HG02642 (cell line): Measurements from ENCODE around the gene LCOR.

Source experiments
- ATAC-seq: cut with Tn5 transposase; IDR thresholded peaks from one replicate; pipeline ENCODE4 v1.9.1; 2021; ENCODE audit warnings: mild to moderate bottlenecking; ENCODE audit not compliant: unreplicated experiment, poor library complexity

LCOR gene

DNA sequence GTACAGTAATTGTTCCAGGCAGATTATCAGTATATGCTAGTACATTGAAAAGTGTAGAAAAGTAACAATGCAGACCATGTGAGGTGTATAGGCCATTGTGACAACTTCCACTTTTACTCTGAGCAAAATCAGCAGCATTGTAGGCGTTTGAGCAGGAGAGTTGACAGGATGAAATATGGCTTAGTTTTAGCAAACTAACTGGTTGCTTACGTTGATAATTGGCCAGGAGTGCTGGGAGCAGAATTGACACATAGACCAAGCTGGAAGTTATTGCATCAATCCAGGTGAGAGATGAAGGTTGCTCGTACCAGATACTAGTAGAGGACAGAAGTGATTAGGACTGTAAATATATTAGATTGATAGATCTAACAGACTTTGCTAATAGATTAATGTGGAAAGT lies 46.0 kb downstream of the LCOR start:
- no peak for ATAC-seq

DNA sequence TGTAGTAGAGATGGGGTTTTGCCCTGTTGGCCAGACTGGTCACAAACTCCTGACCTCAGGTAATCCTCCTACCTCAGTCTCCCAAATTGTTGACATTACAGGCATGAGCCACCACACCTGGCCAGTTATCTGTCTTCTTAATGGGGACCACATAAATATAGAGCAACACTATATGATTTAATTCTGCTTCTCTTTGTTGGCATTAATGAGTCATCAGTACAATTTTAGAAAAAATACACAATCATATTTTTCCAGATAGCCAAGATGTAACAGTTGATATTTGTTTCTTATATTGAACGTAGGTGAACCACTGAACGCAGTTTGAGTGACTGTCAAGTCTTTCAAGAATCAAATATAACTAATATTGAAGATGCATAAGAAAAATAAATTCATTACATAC lies 48.5 kb downstream of the LCOR start:
- ATAC-seq, result no peak

DNA sequence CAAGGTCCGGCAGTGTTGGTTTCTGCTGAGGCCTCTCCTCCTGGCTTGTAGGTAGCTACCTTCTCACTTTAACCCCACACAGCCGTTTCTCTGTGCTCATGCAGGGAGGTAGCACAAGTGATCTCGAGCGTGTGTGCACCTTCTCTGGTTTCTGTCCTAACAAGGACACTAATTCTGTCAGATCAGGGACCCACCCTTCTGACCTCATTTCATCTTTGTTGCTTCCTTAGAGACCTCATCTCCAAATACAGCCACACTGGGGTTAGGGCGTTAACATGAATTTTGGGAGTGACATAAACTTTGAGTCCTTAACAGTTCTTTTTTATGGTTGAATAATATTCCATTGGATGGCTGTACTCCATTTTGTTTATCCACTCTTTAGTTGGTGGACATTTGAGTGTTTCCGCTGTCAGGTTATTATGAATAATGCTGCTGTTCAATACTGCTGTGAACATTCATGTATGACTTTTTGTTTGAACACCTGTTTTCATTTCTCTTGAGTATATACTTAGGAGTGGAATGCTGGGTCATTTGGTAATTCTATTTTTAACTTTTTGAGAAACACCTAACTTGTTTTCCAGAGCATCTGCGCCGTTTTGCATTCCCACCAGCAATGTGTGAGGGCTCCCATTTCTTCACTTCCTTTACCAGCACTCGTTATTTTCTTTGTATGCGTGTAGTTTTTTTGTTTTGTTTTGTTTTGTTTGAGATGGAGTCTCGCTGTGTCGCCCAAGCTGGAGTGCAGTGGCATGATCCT lies 57.5 kb downstream of the LCOR start:
- no peak for ATAC-seq

DNA sequence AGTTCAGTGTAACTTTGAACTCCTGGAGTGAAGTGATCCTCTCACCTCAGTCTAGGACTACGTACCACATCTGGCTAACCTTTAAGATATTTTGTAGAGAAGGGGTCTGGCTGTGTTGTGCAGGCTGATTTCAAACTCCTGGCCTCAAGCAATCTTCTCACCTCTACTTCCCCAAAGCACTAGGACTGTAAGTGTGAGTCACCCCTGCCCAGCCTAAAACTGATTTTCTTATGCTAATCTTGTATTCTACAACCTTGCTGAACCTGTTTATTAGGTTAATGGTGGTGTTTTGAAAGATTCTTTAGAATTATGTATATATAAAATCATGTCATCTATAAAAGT lies 58.0 kb downstream of the LCOR start:
- ATAC-seq, result no peak

DNA sequence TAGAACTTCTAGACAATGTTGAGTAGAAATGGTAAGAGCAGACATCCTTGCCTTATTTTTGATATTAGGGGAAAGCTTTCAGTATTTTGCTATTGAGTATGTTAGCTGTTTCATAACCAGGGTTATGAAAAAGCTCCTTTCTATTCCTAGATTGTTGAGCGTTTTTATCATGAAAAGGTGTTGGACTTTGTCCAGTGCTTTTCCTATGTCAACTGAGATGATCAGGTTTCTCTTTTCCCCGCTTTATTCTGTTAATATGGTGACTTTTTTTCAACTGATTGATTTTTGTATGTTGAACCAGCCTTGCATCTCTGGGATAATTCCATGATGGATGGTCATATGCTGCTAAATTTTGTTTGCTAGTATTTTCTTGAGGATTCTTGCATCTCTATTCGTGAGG lies 58.5 kb downstream of the LCOR start:
- ATAC-seq, result no peak

DNA sequence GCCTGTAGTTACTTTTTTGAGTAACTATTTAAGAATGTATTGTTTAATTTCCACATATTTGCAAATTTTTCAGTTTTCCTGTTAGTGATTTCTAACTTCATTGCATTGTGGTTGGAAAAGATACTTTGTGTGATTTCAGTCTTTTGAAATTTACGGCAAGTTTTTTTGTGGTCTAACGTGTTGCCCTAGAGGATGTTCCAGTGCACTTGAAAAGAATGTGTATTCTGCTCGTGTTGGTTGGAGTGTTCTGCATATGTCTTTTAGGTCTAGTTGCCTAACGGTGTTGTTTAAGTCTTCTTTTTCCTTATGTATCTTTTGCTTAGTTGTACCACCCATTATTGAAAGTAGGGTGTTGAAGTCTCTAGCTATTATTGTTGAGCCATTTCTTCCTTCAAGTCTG lies 59.7 kb downstream of the LCOR start:
- ATAC-seq, result no peak

DNA sequence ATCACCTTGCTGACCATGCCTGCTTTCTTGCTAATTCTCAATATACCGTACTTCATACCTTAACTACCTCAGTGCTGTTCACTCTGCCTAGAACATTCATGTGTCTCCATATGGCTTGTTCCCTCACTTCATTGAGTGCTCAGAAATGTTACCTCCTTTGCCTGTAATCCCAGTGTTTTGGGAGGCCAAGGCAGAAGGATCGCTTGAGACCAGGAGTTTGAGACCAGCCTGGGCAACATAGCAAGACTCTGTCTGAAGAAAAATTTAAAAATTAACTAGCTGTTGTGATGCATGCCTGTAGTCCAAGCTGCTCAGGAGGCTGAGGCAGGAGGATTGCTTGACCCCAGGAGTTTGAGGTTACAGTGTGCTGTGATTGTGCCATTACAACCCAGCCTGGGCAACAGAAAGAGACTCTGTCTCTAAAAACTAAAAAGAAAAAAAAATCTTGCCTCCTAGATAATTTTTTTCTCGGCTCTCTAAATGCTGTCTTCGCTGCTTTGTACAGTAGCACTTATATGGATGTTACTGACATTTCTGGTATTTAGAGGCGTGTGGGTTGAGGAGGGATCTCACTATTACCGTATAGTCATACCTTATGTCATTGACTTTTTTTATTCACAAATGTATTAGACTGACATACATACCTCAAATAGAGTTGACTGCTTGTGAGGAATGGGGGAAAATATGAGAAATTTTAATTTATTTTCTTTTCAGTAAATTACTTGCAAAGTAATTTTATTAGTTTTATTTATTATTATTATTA lies 63.7 kb downstream of the LCOR start:
- ATAC-seq, result no peak

DNA sequence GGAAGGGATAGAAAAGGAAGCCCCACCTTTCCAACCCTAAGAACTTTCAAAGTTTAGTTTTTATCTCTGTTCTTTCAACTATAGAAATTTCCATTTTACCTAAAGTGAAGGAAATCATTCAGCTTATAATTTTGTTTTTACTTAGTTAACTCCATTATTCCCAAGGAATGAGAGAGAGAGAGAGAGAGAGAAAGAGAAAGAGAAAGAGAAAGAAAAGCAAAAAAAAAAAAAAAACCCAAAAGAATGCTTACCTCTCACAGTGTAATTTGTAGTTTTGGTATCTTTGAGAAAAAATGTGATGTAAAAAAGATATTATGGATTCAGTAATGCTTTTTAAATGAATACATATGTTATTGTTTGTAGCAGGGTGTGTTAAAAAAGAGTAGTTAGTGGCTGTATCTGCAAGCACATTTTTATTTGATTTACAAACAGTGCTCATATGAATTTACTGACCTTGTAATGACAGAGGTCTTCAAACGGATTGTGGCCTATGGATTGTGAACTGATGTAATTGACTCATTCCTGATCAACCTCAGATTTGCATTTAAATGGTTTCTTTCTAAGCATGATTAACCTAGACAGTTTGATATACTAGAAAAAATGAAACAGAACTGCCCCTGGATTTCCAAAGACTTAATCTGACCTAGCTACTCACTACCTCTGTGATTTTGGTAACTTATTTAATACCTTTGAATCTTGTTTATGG lies 64.9 kb downstream of the LCOR start:
- ATAC-seq, result no peak

DNA sequence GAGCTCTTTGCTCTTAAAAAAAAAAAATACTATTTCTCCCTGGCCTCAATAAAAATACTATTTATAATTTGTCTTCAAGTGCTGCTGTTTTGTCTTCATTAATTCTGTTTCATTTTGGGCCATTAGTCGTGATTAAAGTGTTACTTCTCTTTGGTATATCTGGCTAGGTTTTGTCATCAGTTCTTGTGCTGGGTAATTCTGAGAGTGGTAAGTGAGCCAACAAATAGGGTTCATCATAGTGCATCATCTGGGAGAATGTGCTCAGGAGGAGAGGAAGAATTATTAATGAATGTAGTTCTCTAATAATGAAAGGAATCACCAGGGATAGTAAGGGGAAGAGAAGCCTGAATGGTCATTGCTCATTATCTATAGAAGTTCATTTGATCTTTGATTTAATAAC lies 70.0 kb downstream of the LCOR start:
- no peak for ATAC-seq

DNA sequence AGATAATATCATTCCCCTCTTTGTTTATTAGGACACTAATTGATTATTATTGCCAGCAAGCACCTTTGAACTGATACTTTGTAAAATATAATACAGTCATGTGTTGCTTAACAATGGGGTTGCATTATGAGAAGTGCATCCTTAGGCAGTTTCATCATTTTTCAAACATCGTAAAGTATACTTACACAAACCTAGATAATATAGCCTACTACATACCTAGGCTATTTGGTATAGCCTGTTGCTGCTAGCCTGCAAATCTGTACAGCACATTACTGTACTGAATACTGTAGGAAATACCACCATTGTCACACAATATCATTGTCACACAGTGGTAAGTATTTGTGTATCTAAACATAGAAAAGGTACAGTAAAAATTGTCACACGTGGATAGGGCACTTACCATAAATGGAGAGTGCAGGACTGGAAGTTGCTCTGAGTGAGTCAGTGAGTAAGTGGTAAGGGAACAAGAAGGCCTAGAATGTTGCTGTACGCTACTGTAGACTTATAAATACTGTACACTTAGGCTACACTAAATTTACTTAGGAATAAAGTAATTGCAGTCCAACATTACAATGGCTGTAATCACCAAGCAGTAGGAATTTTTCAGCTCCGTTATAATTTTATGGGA lies 70.7 kb downstream of the LCOR start:
- ATAC-seq, result no peak

DNA sequence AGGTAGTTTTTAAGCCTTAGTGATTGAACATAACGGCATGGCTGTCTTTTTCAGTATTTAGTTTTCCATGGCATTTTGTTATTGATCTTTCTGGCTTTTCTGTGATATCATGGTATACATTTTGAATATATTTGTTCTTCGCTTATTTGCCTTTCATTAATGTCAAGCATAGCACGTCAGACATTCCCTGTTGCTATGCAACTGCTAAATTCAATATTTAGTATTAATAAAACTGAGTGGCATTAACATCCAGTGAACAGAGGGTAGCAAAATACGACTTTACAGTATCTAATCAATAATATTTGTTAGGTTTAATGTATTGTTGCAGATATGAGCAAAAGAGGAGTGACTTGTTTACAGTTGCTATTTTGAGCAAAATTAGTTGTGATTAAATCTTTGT lies 72.5 kb downstream of the LCOR start:
- ATAC-seq, result no peak

DNA sequence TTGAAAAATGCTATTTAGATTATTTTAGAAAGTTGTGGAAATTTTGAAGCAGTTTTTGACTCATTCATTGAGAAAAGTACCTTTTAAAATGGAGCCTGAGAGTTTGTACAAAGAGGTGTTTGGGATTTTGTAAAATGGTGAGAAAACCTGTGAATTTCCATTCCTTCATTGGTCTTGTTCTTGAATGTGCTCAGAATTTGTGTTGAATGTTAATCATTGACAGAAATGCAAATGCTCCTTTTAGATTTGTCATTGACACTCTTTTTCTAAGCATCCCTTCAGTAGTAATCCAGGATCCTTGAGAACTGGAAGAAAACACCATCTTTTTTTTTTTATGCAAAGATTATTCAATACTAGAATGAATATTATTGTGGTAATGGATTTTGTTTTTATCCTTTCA lies 74.8 kb downstream of the LCOR start:
- ATAC-seq, result no peak

DNA sequence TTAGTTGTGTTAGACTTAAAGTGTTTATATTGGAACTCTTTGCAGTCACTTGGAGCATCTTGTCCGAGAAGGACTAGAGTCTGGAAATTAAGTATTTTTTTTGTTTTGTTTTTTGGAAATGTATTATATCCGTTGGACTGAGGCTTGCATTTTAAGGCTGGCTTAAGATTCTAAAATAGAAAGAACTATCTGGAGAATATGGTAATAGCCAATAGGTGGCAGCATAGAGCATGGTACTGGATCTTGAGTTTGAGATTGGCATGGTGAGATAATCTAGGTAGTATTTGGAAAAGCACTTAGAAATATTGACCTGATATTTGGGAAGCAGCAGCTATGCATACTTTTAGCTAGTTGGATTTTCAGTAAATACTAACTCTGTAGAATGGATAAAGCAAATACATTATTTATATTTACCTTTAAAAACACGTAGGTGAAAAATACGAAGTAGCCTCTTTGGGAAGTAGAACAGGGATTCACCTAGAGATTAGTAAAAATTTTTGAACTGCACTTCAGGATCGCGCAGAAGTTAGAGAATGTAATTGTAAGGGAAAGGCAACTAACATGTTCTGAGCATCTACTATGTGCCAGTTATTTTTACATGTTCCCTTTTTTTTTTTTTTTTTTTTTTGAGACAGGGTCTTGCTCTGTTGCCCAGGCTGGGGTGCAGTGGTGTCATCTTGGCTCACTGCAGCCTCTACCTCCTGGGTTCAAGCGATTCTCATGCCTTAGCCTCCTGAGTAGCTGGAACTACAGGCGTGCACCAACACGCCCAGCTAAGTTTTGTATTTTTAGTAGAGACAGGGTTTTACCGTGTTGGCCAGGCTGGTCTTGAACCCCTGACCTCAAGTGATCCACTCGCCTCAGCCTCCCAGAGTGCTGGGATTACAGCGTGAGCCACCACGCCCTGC lies 78.6 kb downstream of the LCOR start:
- no peak for ATAC-seq

DNA sequence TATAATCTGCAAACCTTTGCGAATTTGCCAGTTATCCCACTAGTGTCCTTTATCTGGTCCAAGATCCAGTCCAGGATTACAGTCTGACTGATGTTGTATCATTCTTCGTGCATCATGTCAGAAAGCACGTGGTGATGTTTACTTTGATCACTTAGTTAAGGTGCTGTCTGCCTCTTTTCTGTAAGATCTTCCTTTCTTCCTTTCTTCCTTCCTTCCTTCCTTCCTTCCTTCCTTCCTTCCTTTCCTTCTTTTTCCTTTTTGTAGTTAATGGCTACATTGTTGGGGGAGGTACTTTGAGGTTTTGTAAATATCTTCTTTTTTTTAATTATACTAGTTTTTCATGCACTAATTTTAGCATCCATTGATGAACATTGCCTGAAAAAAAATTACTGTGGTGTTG lies 80.3 kb downstream of the LCOR start:
- ATAC-seq, result no peak

DNA sequence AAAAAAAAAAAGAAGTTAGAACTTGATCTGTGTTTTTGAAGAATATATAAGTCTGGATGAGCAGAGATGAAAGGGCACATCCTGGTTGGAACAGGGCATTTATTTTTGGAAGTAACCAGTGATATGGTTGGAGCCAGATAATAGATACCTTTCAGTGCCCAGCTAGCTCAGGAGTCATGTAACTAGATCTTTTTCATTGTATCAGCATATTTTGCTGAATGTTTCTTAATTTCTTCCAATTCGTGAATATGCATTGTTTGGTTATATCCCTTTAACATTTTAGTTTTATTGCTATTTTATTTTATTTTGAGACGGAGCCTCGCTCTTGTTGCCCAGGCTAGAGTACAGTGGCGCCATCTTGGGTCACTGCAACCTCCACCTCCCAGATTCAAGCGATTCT lies 81.8 kb downstream of the LCOR start:
- ATAC-seq, result no peak

DNA sequence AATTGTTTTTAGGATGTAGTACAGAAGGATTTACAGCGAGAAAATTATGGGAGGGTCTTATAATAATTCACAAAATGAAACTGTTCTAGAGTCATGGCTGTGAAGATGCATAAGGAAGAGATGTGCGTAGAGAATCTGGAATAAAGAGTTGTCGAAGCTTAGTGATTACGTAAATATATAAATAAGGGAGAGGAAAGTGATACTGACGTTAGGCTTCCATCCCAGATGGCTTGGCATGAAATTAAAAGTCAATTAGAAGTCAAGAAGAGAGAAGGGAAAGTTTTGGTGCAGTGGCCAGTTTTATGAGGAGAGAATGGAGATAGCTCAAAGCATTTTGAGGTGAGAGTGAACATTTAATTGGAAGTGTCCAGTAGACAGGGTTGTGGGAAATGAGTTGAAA lies 85.5 kb downstream of the LCOR start:
- ATAC-seq, result no peak

DNA sequence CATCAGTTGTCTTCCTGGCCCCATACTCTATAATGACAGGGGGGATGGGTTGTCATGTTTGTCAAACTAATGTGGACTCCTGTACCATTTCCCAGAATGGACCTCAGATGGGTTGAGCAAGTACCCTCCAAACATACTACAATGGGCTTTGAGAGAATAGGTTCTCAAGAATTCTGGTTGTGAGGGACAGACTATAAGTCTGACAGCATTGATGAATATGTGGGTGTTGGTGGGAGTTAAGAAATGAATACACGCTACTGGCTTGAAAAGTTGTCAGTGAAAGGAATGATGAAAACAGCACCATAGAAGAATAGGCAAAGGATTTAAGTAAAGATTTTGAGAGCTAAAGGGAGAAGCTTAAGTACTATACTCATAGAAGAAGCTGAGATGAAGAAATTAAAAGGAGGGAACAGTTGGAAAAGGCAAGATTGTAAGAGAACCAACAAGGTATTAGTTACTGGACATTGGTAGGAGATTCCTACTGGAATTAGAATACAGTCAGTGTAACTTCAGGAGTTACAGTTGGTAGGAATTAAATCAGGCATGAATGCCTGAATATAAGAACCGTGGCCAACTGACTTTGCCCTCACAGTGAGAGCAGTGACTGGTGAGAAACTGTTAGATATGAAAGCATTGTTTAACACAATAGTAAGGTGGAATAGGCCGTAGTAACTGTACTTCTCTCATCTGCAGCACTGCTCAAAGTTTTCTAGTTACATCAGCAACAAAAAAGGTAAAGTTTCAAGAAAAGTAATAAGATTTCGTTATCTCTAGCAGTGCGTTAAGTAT lies 86.3 kb downstream of the LCOR start:
- ATAC-seq, result no peak

DNA sequence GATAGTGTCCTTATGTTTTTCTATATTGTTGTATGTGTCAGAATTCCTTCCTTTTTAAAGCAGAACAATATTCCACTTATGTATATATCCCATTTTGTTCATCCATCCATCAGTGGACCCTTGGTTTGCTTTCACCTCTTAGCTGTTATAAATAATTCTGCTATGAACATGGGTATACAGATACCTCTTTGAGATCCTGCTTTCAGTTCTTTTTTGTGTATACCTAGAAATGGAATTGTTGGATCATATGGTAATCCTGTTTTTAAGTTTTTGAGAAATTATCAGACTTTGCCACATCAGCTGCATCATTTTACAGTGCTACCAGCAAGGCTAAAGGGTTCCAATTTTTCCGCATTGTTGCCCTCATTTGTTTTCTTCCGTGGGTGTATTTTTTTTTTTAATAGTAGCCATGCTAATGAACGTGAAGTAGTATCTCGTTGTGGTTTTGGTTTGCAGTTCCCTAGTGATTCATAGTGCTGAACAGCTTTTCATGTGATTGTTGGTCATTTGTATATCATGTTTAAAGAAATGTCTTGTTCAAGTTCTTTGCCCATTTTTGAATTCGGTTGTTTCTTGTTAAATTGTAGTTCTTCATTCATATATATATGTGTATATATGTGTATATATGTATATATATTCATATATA lies 87.8 kb downstream of the LCOR start:
- ATAC-seq, result no peak

DNA sequence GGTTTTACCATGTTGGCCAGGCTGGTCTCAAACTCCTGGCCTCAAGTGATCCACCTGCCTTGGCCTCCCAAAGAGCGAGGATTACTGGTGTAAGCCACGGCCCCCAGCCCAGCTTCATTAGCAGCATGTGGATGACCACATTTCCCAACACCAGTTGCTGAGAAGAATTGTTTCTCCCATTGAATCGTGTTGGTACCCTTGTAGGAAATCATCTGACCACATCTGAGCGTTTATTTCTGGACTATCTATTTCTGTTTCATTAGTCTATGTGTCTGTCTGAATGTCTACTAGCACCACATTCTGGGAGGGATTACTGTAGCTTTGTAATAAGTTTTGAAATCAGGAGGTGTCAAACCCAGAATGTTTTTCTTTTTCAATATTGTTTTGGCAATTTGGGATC lies 89.6 kb downstream of the LCOR start:
- no peak for ATAC-seq
